HK-2 (cell line): ENCODE results near the gene FAM114A1.
A peak's percentile ranks its signal among the peaks of the same experiment; 100 is the strongest.

Experiments used
- DNase-seq: peaks from one replicate; pipeline ENCODE4 v3.0.0-alpha.2; 2018; ENCODE audit not compliant: unreplicated experiment

FAM114A1 gene

GRCh38 chr4:38859501-38859900, 8.1 kb upstream of the FAM114A1 start:
- DNase-seq = peak; percentile 16

DNA sequence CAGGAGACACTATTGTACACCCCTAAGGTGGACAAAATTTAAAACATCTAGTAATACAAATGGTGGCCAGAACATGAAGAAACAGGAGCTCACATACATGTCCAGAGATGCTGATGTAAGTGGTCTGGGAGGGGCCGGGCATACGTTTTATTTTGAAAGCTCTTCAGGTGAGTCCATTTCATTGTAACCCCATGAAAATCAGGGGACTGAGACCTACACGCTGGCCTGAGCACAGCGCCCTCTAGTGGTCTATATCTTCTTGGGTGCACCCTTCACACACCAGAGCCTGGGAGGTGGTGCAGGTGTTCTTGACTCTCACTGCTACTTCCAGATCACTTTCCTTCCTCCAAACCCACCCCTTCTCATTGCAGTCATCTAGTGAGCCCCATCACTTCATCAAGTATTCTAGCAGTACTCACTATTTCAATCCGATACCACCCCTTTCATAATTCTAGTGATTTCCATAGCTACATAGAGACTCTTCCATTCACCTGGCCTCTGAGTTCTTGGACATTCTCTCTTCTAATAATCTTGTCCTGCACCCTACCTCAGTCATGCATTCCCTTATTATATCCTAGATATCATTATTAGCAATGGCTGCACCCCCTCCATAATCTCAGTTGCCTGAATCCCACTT, 6.7 kb upstream of the FAM114A1 start:
- DNase-seq = peak; percentile 29

- DNase-seq = no peak
These were observed 5.8 kb upstream of the FAM114A1 start for GRCh38 chr4:38861791-38862190.

DNA sequence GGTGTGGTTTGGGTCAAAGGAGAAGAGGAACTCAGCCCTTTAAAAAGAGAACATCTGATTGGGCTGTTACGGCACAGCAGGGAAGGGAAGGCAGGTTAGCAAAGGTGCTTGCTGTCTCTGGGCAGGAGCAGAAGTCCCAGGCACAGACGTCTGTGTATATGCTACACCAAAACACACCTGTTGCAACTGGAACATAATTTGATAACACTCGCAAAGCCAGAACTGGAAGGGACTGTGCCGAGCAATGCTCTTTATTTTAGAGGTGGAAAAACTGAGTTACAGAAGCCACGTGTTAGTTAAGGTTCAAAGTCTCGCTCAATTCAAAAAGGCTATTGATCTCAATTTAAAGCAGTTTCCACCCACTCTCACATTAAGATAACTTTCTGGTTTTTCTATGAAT, 2.2 kb upstream of the FAM114A1 start:
- no peak for DNase-seq

GRCh38 chr4:38866973-38867477, 581 bp upstream of the FAM114A1 start:
- no peak for DNase-seq

- no peak for DNase-seq
These were observed 704 bp downstream of the FAM114A1 start for GRCh38 chr4:38868059-38868960.

- DNase-seq = no peak
These were observed 1.9 kb downstream of the FAM114A1 start for GRCh38 chr4:38869511-38869910.

DNA sequence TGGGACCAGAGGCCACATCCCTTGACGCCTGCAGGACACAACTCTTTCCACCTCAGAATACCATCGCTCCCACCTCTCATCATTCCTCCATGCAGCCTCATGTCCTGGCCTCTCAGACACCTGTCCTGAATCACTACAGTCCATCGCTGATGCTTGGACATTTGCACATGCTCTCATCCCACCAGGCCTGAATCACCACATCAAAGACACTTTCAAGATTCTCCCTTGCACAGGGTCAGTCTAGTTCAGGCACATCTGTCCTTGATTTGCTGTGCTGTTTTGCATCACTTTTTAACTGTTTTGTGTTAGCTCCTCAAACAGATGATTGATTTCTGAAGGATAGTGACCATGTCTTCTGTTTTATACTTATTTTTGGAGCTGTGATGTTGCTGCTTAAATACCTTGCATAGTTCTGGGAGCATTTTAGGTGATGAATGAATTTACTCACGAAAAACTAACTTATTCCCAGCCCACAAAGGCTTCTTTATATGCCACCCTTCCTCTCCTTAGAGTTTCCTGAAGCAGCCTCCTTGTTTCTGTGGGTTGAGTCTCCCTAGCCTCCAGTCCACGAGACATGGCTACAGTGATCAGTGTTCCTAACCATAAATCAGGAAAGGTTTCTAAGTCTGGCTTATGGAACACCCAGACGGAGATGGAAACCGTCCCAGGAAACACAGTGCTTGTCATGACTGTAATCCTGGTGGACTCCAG, 2.6 kb downstream of the FAM114A1 start:
- no peak for DNase-seq

- DNase-seq = no peak
These were observed 4.0 kb downstream of the FAM114A1 start for GRCh38 chr4:38871593-38871992.

- DNase-seq = no peak
These were observed 5.0 kb downstream of the FAM114A1 start for GRCh38 chr4:38872620-38873019.

- DNase-seq = no peak
These were observed 5.8 kb downstream of the FAM114A1 start for GRCh38 chr4:38873290-38873944.

DNA sequence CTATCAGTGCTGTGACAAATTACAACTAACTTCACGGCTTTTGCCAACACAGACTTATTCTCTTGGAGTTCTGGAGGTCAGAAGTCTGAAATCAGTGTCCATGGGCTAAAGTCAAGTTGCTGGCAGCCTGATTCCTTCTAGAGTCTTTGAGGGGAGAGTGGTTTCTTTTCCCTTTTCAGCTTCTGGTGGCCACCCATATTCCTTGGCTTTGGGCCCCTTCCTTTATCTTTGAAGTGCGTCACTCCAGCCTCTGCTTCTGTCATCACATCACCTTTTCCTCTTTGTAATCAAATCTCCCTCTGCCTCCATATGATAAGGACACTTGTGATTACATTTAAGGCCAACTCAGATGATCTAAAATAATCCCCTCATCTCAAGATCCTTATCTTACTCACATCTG, 9.0 kb downstream of the FAM114A1 start:
- DNase-seq = no peak

- no peak for DNase-seq
These were observed 16.6 kb downstream of the FAM114A1 start for GRCh38 chr4:38884254-38884653.

- no peak for DNase-seq
These were observed 21.5 kb downstream of the FAM114A1 start for GRCh38 chr4:38889143-38889542.

GRCh38 chr4:38891051-38891983, 23.7 kb downstream of the FAM114A1 start:
- DNase-seq = no peak

GRCh38 chr4:38894322-38894982, 26.8 kb downstream of the FAM114A1 start:
- no peak for DNase-seq

GRCh38 chr4:38896940-38897339, 29.3 kb downstream of the FAM114A1 start:
- no peak for DNase-seq

DNA sequence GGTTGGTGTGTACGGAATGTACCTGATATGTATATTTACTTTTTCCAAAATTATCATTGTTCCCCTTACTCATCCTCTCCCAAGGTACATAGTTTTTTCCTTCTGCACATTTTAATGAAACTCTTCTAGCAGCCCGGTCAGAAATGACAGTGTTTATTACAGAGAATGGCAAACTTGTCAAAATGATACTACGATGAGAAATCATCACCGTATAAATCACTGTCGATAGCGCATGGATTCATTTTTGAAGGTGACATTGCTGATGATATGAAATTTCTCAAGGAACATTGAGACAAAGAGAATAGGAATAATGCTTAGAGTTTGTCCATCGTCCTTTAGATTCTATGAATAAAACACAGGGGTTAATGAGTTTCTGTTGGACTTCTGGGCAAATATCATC, 30.6 kb downstream of the FAM114A1 start:
- DNase-seq = no peak

GRCh38 chr4:38902221-38902620, 34.6 kb downstream of the FAM114A1 start:
- no peak for DNase-seq

GRCh38 chr4:38902695-38903094, 35.1 kb downstream of the FAM114A1 start:
- no peak for DNase-seq
